ENCODE measurements around the gene MANEA. TPM values are rescaled to one million over a fixed set of nuclear protein-coding genes. Genes with fewer than 3 reads are reported as not detected.

Gene MANEA
- total and polyA plus RNA-seq, 10 of the 15 experiments (the other 5 are each of a cell fraction or from before 2014, with no cell fraction given) = 5.8 to 19.5 (median 12.5) TPM

DNA sequence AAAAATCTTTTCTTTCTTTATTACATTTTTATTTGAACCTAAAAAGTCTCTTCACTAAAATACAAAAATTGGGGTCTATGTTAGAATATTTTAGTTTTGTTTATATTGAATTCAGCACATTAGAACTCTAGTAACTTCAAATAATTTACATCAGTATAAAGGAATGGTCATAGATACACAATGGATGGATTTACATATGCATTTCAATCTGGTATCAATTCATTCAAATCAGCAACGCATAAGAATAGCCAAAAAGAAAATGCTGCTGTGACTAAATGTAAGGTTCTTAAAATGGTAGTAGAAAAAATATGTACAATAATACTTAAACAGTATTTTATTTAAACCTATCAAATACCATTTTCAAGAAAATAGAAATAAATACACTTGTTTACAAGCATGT is 47.6 kb upstream of the MANEA start:
- RAD21 ChIA-PET (ENCODE audit: unreplicated experiment) = no interaction called here
- no peak for TF ChIP-seq HDAC6 (IDR thresholded peaks at IDR 0.05; ENCODE audit: unreplicated experiment)
- TF ChIP-seq JUND (IDR thresholded peaks at IDR 0.05; ENCODE audit: low read depth, low read length) = no peak
- TF ChIP-seq, protein P1, sequence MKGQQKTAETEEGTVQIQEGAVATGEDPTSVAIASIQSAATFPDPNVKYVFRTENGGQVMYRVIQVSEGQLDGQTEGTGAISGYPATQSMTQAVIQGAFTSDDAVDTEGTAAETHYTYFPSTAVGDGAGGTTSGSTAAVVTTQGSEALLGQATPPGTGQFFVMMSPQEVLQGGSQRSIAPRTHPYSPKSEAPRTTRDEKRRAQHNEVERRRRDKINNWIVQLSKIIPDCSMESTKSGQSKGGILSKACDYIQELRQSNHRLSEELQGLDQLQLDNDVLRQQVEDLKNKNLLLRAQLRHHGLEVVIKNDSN (IDR thresholded peaks at IDR 0.05; ENCODE audit: borderline replicate concordance, extremely low read length, insufficient read depth, low read depth, low read length) = no peak
- TF ChIP-seq SREBF1 (IDR thresholded peaks at IDR 0.05; ENCODE audit: low read length) = no peak
- TF ChIP-seq PAX5 (IDR thresholded peaks at IDR 0.05; ENCODE audit: borderline replicate concordance, low read depth, low read length) = no peak
- TF ChIP-seq ASH2L (IDR thresholded peaks at IDR 0.05; ENCODE audit: borderline replicate concordance, low read depth) = no peak
- no peak for TF ChIP-seq ZNF274 (IDR thresholded peaks at IDR 0.05; ENCODE audit: insufficient read depth, insufficient read length)
- no peak for TF ChIP-seq SUZ12 (IDR thresholded peaks at IDR 0.05; ENCODE audit: unreplicated experiment)
- TF ChIP-seq CREB1 (IDR thresholded peaks at IDR 0.05; ENCODE audit: low read depth) = no peak
- Histone ChIP-seq H3K4me1 (ENCODE audit: control insufficient read depth, insufficient read depth, low read length) (no peaks in the 10 kb centered on the region), H3K4me2 (ENCODE audit: control insufficient read depth, insufficient read depth) (no peak overlapping the region), H3K27ac (ENCODE audit: control insufficient read depth, insufficient read depth) (no peak overlapping the region), H3K79me2 (ENCODE audit: control insufficient read depth, insufficient read depth, low read length) (no peaks in the 10 kb centered on the region), H2AFZ (ENCODE audit: control insufficient read depth, low read depth, low read length) (no peak overlapping the region), H3K27me3 (replicated peaks in 1 of 2; ENCODE audit: control insufficient read depth in 2 of 2, insufficient read depth in 2 of 2, low read length in 1 of 2) (no peaks in the 10 kb centered on the region), H3K9ac (ENCODE audit: control insufficient read depth, insufficient read depth, low read length) (no peak overlapping the region), H3K4me3 (no peak overlapping the region), H3K9me3 (replicated peaks; ENCODE audit: control insufficient read depth, insufficient read depth, low read length) (no peaks in the 10 kb centered on the region), H4K20me1 (ENCODE audit: control insufficient read depth, insufficient read depth) (no peaks in the 10 kb centered on the region), H3K36me3 (ENCODE audit: control insufficient read depth in 2 of 2, insufficient read depth in 2 of 2, low read length in 1 of 2) (no peaks in the 10 kb centered on the region)
- intact Hi-C loops (cut with micrococcal nuclease; ENCODE audit: unreplicated experiment) = no loop called here
- CTCF ChIA-PET = no interaction called here
- 54% methylated on average over 1 of the region's 1 CpG for WGBS (ENCODE audit: insufficient coverage, insufficient replicate concordance, low lambda C conversion rate, missing lambda C conversion rate)
- SMC1A ChIA-PET (ENCODE audit: uncharacterized antibody, unreplicated experiment) = no interaction called here
- POLR2A ChIA-PET = no interaction called here
- no TSS peak for BruUV-seq (replicated peaks)
- DNase-seq (ENCODE audit: low read depth, low spot score) (no peak), FAIRE-seq (no peak), ATAC-seq (no peak)
- in situ Hi-C loops (cut with MboI) = no loop called here
